Measurements from ENCODE around the gene LRCH4.

- TF ChIP-seq, protein P1, sequence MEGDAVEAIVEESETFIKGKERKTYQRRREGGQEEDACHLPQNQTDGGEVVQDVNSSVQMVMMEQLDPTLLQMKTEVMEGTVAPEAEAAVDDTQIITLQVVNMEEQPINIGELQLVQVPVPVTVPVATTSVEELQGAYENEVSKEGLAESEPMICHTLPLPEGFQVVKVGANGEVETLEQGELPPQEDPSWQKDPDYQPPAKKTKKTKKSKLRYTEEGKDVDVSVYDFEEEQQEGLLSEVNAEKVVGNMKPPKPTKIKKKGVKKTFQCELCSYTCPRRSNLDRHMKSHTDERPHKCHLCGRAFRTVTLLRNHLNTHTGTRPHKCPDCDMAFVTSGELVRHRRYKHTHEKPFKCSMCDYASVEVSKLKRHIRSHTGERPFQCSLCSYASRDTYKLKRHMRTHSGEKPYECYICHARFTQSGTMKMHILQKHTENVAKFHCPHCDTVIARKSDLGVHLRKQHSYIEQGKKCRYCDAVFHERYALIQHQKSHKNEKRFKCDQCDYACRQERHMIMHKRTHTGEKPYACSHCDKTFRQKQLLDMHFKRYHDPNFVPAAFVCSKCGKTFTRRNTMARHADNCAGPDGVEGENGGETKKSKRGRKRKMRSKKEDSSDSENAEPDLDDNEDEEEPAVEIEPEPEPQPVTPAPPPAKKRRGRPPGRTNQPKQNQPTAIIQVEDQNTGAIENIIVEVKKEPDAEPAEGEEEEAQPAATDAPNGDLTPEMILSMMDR (IDR thresholded peaks at IDR 0.05; ENCODE audit: control extremely low read depth in 1 of 3, insufficient read depth in 1 of 3, low read depth in 1 of 3, low read length in 3 of 3): no peak
- TF ChIP-seq CEBPB (IDR thresholded peaks at IDR 0.05; ENCODE audit: low read depth, low read length): no peak
Measured at GRCh38 chr7:100578246-100579183, 7.4 kb downstream of the LRCH4 start.

Data from H1 (cell line).